SK-N-SH (cell line): Measurements from ENCODE around the gene COQ10B. TPM values are rescaled to one million over a fixed set of nuclear protein-coding genes. Genes with fewer than 3 reads are reported as not detected.

Experiments used
- CTCF ChIA-PET: fragments of 300-600, 350-600 bp; formaldehyde crosslinking; extraction: SDS; loops from one replicate; lab custom pipeline; 2021; lab: Yijun Ruan, JAX
- POLR2A ChIA-PET: fragments of 350-600 bp; sonication (Branson Sonifier 250); formaldehyde crosslinking; extraction: SDS; loops from one replicate; lab custom pipeline; 2020; ENCODE audit warnings: antibody characterized with exemption, inconsistent platforms; lab: Yijun Ruan, JAX
- DNase-seq: peaks from one replicate; pipeline ENCODE4 v3.0.0; 2012
- H2AFZ ChIP-seq: fragments of 200-600 bp; sonication (generic); 2 replicates; pipeline ENCODE4 v1.8.1; 2016; ENCODE audit warnings: antibody characterized with exemption, mild to moderate bottlenecking, low read depth
- H3F3A ChIP-seq: fragments of 200-600 bp; sonication (generic); replicated peaks from 2 replicates; pipeline ENCODE3; 2016; ENCODE audit warnings: antibody characterized with exemption, mild to moderate bottlenecking; ENCODE audit not compliant: insufficient read depth
- H3K27ac ChIP-seq, 2 experiments: fragments of 200-500 bp in 1 of 2; fragments of 200-600 bp in 1 of 2; sonication (Bioruptor generic) in 1 of 2; sonication (generic), shearing (Covaris generic) in 1 of 2; 2 replicates each; pipeline versions ENCODE4 v1.5.1 to v1.6.1; 2014 to 2016; ENCODE audit warnings: low read depth in 2 of 2, inconsistent platforms in 1 of 2, low read length in 1 of 2, mild to moderate bottlenecking in 1 of 2, mixed read lengths in 1 of 2
- H3K27me3 ChIP-seq: fragments of 200-600 bp; sonication (generic), shearing (Covaris generic); 2 replicates; pipeline ENCODE4 v1.6.1; 2016; ENCODE audit warnings: mixed run types; ENCODE audit not compliant: insufficient read depth
- H3K36me3 ChIP-seq, 2 experiments: fragments of 200-500 bp in 1 of 2; fragments of 200-600 bp in 1 of 2; sonication (Bioruptor generic) in 1 of 2; sonication (generic) in 1 of 2; replicated peaks in 1 of 2; 2 replicates each; pipeline versions ENCODE3 to v1.5.1; 2014 to 2016; ENCODE audit warnings: low read length in 1 of 2, mild to moderate bottlenecking in 1 of 2; ENCODE audit not compliant: insufficient read depth in 2 of 2, control insufficient read depth in 1 of 2
- H3K4me1 ChIP-seq, 2 experiments: fragments of 200-500 bp in 1 of 2; fragments of 200-600 bp in 1 of 2; sonication (Bioruptor generic) in 1 of 2; sonication (generic), shearing (Covaris generic) in 1 of 2; 2 replicates each; pipeline versions ENCODE4 v1.5.1 to v1.6.1; 2014 to 2016; ENCODE audit warnings: low read depth in 1 of 2, low read length in 1 of 2, mixed run types in 1 of 2; ENCODE audit not compliant: insufficient read depth in 2 of 2, control insufficient read depth in 1 of 2
- H3K4me2 ChIP-seq: fragments of 200-600 bp; sonication (generic), shearing (Covaris generic); 2 replicates; pipeline ENCODE4 v1.6.1; 2017; ENCODE audit warnings: mixed run types
- H3K4me3 ChIP-seq, 2 experiments: fragments of 200-500 bp in 1 of 2; fragments of 200-600 bp in 1 of 2; sonication (Bioruptor generic) in 1 of 2; sonication (generic), shearing (Covaris generic) in 1 of 2; 2 replicates each; pipeline versions ENCODE4 v1.5.1 to v1.8.1; 2014 to 2016; ENCODE audit warnings: low read depth in 2 of 2, inconsistent platforms in 1 of 2, low read length in 1 of 2, mild to moderate bottlenecking in 1 of 2, mixed read lengths in 1 of 2, moderate library complexity in 1 of 2
- H3K79me2 ChIP-seq: fragments of 200-600 bp; sonication (generic); 2 replicates; pipeline ENCODE4 v1.8.1; 2017; ENCODE audit warnings: mild to moderate bottlenecking; ENCODE audit not compliant: insufficient read depth
- H3K9ac ChIP-seq: fragments of 200-600 bp; sonication (generic); 2 replicates; pipeline ENCODE4 v1.6.1; 2017; ENCODE audit warnings: mixed run types
- H3K9me2 ChIP-seq: fragments of 200-600 bp; sonication (generic); 2 replicates; pipeline ENCODE4 v1.6.1; 2017; ENCODE audit warnings: mixed run types
- H3K9me3 ChIP-seq: fragments of 200-600 bp; sonication (generic); 2 replicates; pipeline ENCODE4 v1.6.1; 2017; ENCODE audit warnings: mixed run types, mild to moderate bottlenecking, moderate library complexity
- H4K20me1 ChIP-seq: fragments of 200-600 bp; sonication (generic); 2 replicates; pipeline ENCODE4 v1.6.1; 2017; ENCODE audit warnings: mild to moderate bottlenecking, mixed run types; ENCODE audit not compliant: insufficient read depth
- CHD2 ChIP-seq: fragments of 150-350 bp; IDR thresholded peaks from 2 replicates; pipeline ENCODE4 v1.6.1; 2018; ENCODE audit warnings: low read length; ENCODE audit not compliant: partially characterized antibody
- CTCF ChIP-seq: fragments of 200-600 bp; sonication (generic); IDR thresholded peaks from 2 replicates; pipeline ENCODE4 v1.6.1; 2017; ENCODE audit warnings: antibody characterized with exemption, mild to moderate bottlenecking, moderate library complexity
- ELF1 ChIP-seq: IDR thresholded peaks from 2 replicates; pipeline ENCODE4 v1.4.0; 2012
- EP300 ChIP-seq, 2 experiments: IDR thresholded peaks; 2 replicates each; pipeline versions ENCODE4 v1.4.0 to v1.6.1; 2012; ENCODE audit warnings: borderline replicate concordance in 1 of 2, low read depth in 1 of 2, low read length in 1 of 2
- JUND ChIP-seq: IDR thresholded peaks from 2 replicates; pipeline ENCODE4 v1.4.0; 2012
- MXI1 ChIP-seq: IDR thresholded peaks from 2 replicates; pipeline ENCODE4 v1.6.1; 2012; ENCODE audit warnings: mild to moderate bottlenecking, low read depth, low read length, improper control_type of control experiment
- NRF1 ChIP-seq: IDR thresholded peaks from 2 replicates; pipeline ENCODE4 v1.6.1; 2012; ENCODE audit warnings: low read depth, mild to moderate bottlenecking, low read length
- PBX3 ChIP-seq: IDR thresholded peaks from 2 replicates; pipeline ENCODE4; 2012
- RCOR1 ChIP-seq: fragments of 150-350 bp; IDR thresholded peaks from 2 replicates; pipeline ENCODE4 v1.6.1; 2017; ENCODE audit warnings: antibody characterized with exemption, low read length
- SIN3A ChIP-seq: IDR thresholded peaks from 2 replicates; pipeline ENCODE4 v1.6.1; 2012; ENCODE audit warnings: low read depth, mild to moderate bottlenecking, low read length, moderate library complexity, borderline replicate concordance
- TAF1 ChIP-seq: IDR thresholded peaks from 2 replicates; pipeline ENCODE4 v1.6.1; 2012; ENCODE audit warnings: low read depth, mild to moderate bottlenecking, low read length, moderate library complexity, borderline replicate concordance
- TCF12 ChIP-seq: IDR thresholded peaks from 2 replicates; pipeline ENCODE4 v1.4.0; 2012
- TEAD4 ChIP-seq: IDR thresholded peaks from 2 replicates; pipeline ENCODE4 v1.4.0; 2012; ENCODE audit warnings: mild to moderate bottlenecking, borderline replicate concordance; ENCODE audit not compliant: insufficient read depth
- ZBTB33 ChIP-seq: IDR thresholded peaks from 2 replicates; pipeline ENCODE4 v1.4.0; 2012; ENCODE audit warnings: low read depth, borderline replicate concordance
- WGBS: methylation state at CpG from one replicate; pipeline ENCODE4 v1.1.6; 2017; ENCODE audit warnings: low lambda C conversion rate; 5-methylcytosine and 5-hydroxymethylcytosine counted together
- polyA plus RNA-seq, 3 experiments: library from polyadenylated mRNA; depleted of rRNA; stranded (reverse); fragments of >200 nt; gene quantifications; 2 replicates each; pipeline ENCODE4 v1.2.3, GENCODE V29; 2012
- TF ChIP-seq, protein P1 (sequence below): IDR thresholded peaks from 2 replicates; pipeline ENCODE4 v1.4.0; 2012; ENCODE audit warnings: low read depth, borderline replicate concordance
- TF ChIP-seq, protein P2 (sequence below): IDR thresholded peaks from 2 replicates; pipeline ENCODE4 v1.4.0; 2012; ENCODE audit warnings: low read depth
- TF ChIP-seq, protein P3 (sequence below): fragments of 150-350 bp; IDR thresholded peaks from 2 replicates; pipeline ENCODE4 v1.6.1; 2016; ENCODE audit warnings: mild to moderate bottlenecking, low read depth, low read length
- TF ChIP-seq, protein P4 (sequence below): IDR thresholded peaks from 2 replicates; pipeline ENCODE4 v1.6.1; 2012; ENCODE audit warnings: mild to moderate bottlenecking, low read depth, low read length, moderate library complexity

Gene COQ10B
- polyA plus RNA-seq, 1 of the 3 experiments (the other 2 are of a cell fraction), result 3.6 TPM

DNA sequence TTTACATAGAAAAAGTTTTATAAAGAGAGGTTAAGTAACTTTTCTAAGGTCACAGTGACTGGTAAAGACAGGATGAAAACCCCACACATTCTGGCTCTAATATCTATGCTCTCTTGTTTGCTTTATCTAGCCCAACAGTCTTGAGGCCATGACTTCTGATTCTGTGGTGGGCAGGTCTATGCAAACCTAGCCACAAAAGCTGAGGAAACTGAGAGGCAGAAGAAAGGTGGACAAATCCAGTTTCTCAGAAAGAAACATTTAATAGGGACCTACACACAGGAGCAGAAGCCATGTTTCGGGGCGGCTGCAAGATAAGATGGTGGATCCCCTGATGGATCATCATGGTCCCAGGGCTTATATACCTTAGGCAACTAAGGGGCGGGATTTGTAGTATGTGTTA, 24.4 kb downstream of the COQ10B start (continued):
- no peak for TF ChIP-seq CTCF
- TF ChIP-seq EP300 (IDR thresholded peaks at IDR 0.05; ENCODE audit: borderline replicate concordance in 1 of 2, low read depth in 1 of 2, low read length in 1 of 2), result no peak
- TF ChIP-seq JUND, result no peak
- no peak for TF ChIP-seq CHD2
- TF ChIP-seq, protein P1, sequence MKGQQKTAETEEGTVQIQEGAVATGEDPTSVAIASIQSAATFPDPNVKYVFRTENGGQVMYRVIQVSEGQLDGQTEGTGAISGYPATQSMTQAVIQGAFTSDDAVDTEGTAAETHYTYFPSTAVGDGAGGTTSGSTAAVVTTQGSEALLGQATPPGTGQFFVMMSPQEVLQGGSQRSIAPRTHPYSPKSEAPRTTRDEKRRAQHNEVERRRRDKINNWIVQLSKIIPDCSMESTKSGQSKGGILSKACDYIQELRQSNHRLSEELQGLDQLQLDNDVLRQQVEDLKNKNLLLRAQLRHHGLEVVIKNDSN, result no peak
- TF ChIP-seq, protein P2, sequence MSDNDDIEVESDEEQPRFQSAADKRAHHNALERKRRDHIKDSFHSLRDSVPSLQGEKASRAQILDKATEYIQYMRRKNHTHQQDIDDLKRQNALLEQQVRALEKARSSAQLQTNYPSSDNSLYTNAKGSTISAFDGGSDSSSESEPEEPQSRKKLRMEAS, result no peak
- no peak for TF ChIP-seq ZBTB33
- no peak for TF ChIP-seq ELF1
- TF ChIP-seq, all 33 proteins: peak for 0

DNA sequence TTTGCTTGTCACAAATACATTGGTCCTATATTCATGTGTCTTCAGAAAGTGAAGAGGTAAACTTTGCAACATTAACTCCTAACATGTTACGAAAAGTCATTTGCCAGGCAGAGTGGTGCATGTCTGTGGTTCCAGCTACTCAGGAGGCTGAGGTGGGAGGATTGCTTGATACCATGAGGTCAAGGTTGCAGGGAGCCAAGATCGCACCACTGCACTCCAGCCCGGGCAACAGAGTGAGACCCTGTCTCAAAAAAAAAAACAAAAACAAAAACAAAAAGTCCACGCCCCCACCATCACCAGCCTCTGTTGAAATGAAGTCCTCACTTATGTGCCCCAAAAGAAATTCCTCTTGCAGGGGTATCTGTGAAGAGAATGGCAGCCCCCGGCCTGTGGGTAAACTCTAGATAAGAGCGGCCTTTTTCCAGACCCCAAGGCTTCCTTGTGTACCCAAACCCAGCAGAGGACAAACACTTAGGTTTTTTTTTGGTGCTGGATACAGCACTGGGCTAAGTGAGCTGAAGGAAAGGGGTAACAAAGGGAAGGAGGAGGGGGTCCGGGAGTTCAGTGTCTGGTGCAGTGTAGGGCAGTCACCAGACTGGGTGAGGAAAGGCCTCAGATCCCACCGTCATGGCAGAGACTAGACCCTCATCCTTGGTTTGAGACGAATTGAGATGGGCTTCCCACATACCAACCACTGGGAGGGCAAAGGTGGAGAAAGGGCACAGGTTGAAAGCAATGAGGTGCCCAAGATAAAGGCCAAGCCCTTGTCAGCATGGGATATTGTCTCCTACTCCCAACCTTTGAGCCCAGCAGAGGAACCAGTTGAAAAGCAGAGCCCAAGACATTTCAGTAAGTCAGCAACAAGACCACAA, 27.0 kb downstream of the COQ10B start:
- POLR2A ChIA-PET, result interaction anchor here (0.5 kb wide), 1 partner anchor 67 kb away, joined by 4 read pairs; no protein-coding TSS in a partner anchor
- DNase-seq, result no peak
- TF ChIP-seq MXI1 (no peak), NRF1 (no peak), EP300 (IDR thresholded peaks at IDR 0.05; ENCODE audit: borderline replicate concordance in 1 of 2, low read depth in 1 of 2, low read length in 1 of 2) (no peak), PBX3 (no peak), JUND (no peak), TCF12 (no peak), RCOR1 (no peak), TAF1 (no peak), TEAD4 (no peak), SIN3A (no peak)
- TF ChIP-seq, protein P3, sequence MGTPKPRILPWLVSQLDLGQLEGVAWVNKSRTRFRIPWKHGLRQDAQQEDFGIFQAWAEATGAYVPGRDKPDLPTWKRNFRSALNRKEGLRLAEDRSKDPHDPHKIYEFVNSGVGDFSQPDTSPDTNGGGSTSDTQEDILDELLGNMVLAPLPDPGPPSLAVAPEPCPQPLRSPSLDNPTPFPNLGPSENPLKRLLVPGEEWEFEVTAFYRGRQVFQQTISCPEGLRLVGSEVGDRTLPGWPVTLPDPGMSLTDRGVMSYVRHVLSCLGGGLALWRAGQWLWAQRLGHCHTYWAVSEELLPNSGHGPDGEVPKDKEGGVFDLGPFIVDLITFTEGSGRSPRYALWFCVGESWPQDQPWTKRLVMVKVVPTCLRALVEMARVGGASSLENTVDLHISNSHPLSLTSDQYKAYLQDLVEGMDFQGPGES, result no peak
- TF ChIP-seq, protein P4, sequence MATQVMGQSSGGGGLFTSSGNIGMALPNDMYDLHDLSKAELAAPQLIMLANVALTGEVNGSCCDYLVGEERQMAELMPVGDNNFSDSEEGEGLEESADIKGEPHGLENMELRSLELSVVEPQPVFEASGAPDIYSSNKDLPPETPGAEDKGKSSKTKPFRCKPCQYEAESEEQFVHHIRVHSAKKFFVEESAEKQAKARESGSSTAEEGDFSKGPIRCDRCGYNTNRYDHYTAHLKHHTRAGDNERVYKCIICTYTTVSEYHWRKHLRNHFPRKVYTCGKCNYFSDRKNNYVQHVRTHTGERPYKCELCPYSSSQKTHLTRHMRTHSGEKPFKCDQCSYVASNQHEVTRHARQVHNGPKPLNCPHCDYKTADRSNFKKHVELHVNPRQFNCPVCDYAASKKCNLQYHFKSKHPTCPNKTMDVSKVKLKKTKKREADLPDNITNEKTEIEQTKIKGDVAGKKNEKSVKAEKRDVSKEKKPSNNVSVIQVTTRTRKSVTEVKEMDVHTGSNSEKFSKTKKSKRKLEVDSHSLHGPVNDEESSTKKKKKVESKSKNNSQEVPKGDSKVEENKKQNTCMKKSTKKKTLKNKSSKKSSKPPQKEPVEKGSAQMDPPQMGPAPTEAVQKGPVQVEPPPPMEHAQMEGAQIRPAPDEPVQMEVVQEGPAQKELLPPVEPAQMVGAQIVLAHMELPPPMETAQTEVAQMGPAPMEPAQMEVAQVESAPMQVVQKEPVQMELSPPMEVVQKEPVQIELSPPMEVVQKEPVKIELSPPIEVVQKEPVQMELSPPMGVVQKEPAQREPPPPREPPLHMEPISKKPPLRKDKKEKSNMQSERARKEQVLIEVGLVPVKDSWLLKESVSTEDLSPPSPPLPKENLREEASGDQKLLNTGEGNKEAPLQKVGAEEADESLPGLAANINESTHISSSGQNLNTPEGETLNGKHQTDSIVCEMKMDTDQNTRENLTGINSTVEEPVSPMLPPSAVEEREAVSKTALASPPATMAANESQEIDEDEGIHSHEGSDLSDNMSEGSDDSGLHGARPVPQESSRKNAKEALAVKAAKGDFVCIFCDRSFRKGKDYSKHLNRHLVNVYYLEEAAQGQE, result no peak

More for the DNA sequence above, 27.0 kb downstream of the COQ10B start:
- peaks cover 23% of the 10 kb centered on the region for H3F3A ChIP-seq
- H3K79me2 ChIP-seq, result no peaks in the 10 kb centered on the region
- H3K36me3 ChIP-seq, result peaks cover 19 to 53% of the 10 kb centered on the region in 2 experiments
- no peak overlapping the region for H2AFZ ChIP-seq
- H3K9ac ChIP-seq, result no peak overlapping the region
- no peaks in the 10 kb centered on the region; the same call in 1 of the 2 replicates for H3K9me3 ChIP-seq
- WGBS, result 94% methylated on average over 9 of the region's 9 CpGs
- no peak overlapping the region for H3K27ac ChIP-seq
- no peaks in the 10 kb centered on the region for H4K20me1 ChIP-seq
- no peaks in the 10 kb centered on the region for H3K4me1 ChIP-seq
- CTCF ChIA-PET, result no interaction called here
- no peaks in the 10 kb centered on the region for H3K9me2 ChIP-seq
- H3K4me2 ChIP-seq, result no peak overlapping the region
- H3K27me3 ChIP-seq, result no peaks in the 10 kb centered on the region
- no peak overlapping the region for H3K4me3 ChIP-seq
